ENCODE measurements around the gene TFE3.

DNA sequence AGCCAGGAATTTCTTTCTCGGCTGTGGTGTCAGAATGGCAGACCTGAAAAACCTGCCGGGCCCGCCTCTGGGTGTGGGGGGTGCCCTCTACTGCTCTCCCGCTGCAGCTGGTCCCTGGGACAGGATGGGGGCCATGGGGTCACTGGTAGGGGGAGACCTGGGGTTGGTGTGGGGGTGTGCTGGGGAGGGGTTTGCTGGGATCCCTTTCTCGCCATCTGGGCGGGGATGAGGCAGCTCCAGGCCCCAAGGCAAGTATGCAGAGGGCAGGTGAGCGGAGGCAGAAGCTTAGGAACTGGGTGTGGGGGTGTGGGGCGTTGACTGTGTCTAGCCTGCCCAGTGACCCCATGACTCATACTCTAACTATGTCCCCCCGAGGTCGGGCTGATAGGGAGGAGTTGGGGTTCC lies 16.5 kb upstream of the TFE3 start:
- TF ChIP-seq HDGF (IDR thresholded peaks at IDR 0.05; ENCODE audit: borderline replicate concordance), result no peak
- TF ChIP-seq NFRKB (IDR thresholded peaks at IDR 0.05), result no peak
- TF ChIP-seq SP1 (IDR thresholded peaks at IDR 0.05), result no peak
- no peak for TF ChIP-seq SUZ12 (IDR thresholded peaks at IDR 0.05)
- no peak for TF ChIP-seq FOXM1 (IDR thresholded peaks at IDR 0.05; ENCODE audit: borderline replicate concordance)
- TF ChIP-seq TARDBP (IDR thresholded peaks at IDR 0.05), result no peak
- TF ChIP-seq, protein P1, sequence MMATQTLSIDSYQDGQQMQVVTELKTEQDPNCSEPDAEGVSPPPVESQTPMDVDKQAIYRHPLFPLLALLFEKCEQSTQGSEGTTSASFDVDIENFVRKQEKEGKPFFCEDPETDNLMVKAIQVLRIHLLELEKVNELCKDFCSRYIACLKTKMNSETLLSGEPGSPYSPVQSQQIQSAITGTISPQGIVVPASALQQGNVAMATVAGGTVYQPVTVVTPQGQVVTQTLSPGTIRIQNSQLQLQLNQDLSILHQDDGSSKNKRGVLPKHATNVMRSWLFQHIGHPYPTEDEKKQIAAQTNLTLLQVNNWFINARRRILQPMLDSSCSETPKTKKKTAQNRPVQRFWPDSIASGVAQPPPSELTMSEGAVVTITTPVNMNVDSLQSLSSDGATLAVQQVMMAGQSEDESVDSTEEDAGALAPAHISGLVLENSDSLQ (IDR thresholded peaks at IDR 0.05), result no peak
- TF ChIP-seq FOXA1 (IDR thresholded peaks at IDR 0.05), result no peak
- no peak for TF ChIP-seq FOXK2 (IDR thresholded peaks at IDR 0.05)
- no peak for TF ChIP-seq ELF4 (IDR thresholded peaks at IDR 0.05)
- TF ChIP-seq BHLHE40 (IDR thresholded peaks at IDR 0.05; ENCODE audit: borderline replicate concordance), result no peak

Data from HEK293T (cell line).